GM18508 (cell line): ENCODE results near the gene SHB.

ENCODE experiments used
- ATAC-seq: cut with Tn5 transposase; IDR thresholded peaks from one replicate; pipeline ENCODE4 v1.9.1; 2021; ENCODE audit warnings: moderate number of reproducible peaks; ENCODE audit not compliant: insufficient read depth, unreplicated experiment

SHB gene

DNA sequence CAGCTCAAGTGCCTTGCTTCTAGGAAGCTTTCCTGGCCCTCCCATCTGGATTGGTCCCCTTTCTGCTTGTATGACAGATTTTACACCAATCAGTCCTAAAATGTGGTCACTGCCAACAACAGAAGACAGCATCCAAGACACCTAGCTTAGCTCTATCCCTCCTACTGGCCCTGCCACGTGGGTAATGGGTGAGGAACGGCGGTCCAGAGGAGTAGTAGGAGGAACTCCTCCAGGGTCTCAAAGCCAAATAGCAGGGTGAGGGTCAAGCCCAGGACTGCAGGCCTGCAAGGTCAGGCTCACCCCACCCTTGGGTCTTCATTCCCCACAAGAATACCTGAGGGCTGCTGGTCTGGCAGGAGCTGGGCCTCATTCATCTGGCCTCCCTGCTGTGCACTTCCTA is 108.4 kb downstream of the SHB start:
- no peak for ATAC-seq

DNA sequence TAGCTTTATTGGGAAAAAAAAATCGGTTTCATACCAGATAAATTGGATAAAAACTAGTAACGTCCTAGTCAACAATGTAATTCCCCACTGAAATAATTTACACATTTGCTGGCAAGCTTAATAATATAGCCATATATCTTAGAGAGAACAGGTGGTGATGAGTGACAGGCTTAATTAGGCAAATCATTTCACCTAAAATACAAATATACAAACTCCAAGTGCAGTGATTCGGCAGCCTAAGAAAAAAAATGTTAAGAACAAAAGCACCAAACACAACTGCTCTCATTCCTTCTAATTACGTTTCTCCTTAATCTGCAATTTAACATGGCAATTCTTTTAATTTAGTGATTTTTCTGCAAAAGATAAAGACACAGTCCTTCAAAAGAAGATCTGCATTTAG is 109.1 kb downstream of the SHB start:
- ATAC-seq = no peak

DNA sequence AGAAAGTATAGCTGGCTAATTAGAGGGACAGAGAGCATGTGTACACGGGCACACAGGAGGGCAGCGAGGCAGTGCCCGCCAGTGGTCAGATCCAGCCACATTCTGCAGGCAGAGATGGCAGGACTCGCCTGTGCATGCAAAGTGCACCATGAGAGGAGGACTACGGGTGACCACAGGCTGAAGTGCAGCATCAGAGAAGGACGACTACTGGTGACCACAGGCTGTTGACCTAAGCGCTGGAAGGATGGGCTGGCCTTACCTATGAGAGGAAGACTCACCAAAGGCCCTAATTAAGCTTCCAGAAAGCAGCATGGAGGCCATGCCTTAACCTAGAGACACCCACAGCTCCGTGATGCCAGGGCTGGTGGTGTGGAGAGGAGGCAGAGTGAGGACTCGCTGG is 110.9 kb downstream of the SHB start:
- ATAC-seq = no peak

DNA sequence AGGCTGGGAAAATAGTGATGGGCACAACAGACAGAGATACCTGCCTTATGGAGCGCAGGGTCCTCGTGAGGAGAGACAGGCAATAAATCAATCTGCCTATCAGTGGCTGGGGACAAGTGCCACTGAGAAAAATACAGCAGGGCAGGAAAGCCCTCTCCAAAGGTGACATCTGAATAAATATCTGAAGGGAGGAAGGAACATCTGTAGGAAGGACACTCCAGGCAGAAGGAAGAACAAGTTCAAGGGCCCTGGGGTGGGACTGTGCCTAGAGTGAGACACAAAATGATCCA is 111.4 kb downstream of the SHB start:
- ATAC-seq = no peak

DNA sequence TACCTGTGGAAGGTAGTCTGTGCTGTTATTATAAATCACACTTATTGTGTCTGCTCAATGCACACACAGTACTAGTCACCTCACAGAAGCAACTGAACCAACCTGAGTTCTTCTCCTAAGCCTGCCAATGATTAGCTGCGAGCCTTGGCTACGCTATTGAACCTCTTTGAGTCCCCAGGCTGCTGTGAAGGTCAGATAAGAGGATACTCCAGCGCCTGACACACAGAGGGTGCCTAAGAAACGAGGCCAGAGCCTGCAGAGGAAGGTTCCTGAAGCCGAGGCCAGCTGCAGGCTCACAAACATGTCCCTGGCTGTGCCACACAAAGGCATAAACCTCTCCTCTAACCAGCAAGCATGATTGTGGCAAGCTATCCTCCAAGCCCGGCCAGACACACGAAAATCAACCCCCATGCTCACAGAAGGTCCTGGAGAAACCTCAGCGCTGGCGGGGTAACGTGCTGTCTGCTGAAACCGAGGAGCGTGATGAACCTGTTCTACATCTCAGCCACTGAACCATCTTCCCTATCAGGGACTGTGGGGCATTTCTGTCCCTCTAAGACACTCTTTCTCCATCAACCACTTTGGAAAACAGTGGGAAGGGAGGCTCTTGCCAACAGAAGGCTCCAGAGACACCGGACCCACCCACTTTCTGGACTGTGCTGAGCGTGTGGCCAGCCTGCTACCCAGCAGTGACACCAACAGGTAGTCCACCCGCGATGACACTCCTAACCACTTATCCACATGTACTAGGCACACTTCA is 111.9 kb downstream of the SHB start:
- no peak for ATAC-seq

DNA sequence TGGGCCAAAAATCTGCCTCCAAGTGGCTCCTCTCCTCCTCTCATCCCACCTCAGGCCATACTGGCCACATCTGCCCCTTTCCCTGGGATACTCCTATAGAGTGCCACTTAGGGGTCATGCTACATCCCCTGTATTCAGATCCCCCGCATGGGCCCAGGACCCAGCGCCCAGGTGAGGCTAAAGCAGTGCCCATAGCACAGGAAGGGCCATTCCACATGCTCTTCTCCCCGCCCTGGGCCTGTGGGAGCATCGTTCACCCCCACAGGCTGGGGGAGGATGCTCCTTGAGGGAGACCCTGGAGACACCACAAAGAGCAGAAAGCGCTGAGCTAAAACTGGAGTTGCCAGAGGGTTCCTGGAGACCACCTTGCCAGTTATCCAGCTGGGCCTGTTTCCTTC is 112.6 kb downstream of the SHB start:
- no peak for ATAC-seq

DNA sequence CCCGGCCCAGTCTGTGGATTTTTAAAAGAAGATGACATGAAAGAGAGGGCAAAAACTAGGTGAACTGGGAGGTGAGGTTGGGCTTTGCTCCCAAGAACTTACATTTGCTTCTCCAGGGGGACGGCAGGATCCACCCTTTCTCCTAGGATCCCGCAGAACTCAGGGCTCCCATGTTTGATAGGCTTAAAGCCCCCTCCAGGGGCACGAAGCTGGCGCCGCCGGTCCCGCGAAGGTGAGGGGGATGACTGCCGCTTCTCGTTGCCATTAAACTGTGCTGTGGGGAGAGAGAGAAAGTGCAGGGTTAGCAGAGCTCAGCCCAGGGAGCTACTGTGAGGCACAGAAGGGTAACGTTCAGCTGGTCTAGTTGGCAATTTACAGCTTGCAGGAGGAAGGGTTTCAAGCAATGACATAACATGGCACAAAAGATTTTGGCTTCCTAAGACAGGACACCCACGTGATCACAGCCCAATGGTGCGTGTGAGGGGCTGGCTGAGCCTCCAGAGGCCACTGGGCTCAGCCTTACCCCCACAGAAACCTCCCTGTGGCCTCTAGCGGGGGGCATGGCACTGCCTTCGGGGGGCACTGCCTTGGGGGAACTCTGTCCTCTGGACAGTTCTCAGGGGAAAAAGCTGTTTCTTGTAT is 113.1 kb downstream of the SHB start:
- no peak for ATAC-seq

DNA sequence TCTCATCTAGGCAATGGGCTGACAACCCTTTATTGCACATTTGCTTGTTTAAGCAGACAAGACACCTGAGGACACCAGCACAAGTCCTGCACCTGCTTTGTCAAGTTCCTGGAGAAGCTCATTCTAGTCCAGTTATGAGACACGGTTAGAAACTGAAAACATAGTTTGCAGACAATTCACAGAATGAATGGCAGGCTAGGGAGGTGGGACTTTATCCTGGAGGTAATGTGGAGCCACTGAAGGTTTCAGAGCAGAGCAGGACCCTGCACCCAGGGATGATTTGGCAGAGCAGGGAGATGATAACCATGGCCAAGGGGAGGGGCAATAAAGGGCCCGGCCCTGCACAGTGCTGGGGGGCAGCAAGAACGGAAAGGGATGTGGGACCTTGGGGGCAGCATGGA is 114.4 kb downstream of the SHB start:
- no peak for ATAC-seq

DNA sequence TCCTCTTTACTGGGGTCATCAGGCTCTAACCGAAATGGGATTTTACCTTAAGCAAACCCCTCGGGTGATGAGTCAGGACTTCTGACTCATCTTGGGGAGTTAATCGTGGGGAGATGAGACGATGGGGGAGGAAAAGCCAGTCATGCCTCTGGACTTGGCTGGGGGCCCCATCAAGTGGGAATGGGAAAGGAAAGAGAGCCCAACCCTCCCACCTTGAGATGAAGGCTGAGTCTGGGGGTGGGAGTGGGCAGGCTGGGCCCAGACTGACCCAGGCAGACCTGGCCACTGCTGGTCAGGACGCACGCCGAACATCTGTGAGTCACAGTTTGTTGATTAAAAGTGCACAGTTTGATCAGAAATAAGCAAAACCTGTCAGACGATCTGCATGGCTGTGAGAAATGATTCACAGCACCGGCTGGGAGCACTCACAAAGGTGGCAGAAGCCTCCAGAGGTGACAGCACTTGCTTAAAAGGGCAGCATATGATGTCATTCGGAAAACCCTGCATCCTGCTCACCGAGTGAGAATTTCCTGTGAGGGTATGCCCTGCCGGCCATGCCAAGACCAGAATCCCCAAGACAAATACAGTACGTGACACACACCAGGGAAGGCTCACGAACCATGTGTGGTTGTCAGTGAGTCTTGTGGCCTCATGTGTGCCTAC is 115.1 kb downstream of the SHB start:
- ATAC-seq = peak; percentile 70

DNA sequence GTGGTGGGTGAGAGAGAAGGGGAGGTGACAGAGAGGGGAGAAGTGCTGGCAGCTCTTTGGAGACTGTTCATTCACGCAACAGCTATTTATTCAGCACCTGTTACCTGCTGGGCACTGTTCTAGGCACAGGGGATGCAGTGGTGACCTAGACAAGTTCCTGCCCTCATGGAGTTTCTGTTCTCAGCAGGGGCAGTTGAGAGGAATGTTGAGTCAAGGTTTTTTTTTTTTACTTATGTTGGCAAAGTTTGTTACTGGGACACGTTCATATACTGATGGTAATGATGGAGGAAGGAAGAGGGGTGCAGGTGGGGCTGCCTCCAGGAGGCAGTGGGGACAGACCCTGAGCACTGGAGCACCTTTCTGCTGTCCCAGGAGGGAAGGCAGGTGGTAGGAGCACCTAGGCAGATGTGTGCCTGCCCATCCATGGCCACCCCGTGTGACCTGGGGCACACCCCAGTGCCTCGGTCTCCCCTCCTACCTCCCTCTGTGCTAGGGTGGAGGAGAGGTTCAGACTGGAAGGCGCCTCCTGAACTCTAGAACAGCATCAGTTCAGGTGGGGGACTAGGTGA is 115.7 kb downstream of the SHB start:
- ATAC-seq = no peak

DNA sequence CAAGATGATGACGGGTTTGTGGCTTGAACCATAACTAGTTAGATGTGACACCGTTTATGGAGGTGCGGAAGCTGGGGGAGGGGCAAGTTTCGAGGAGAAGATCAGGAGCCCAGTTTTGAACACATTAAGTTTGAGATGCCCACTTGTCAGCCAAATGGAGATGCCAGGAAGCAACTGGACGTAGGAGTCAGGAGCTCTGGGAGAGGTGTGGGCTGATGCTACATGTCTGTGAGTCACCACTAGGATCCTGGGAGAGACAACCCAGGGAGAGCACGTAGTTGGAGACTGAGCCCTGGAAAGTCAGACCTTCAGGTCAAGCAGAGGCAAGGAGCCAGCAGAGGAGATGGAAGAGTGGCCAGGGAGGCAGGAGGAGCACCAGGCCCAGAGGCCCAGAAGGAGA is 116.3 kb downstream of the SHB start:
- no peak for ATAC-seq

DNA sequence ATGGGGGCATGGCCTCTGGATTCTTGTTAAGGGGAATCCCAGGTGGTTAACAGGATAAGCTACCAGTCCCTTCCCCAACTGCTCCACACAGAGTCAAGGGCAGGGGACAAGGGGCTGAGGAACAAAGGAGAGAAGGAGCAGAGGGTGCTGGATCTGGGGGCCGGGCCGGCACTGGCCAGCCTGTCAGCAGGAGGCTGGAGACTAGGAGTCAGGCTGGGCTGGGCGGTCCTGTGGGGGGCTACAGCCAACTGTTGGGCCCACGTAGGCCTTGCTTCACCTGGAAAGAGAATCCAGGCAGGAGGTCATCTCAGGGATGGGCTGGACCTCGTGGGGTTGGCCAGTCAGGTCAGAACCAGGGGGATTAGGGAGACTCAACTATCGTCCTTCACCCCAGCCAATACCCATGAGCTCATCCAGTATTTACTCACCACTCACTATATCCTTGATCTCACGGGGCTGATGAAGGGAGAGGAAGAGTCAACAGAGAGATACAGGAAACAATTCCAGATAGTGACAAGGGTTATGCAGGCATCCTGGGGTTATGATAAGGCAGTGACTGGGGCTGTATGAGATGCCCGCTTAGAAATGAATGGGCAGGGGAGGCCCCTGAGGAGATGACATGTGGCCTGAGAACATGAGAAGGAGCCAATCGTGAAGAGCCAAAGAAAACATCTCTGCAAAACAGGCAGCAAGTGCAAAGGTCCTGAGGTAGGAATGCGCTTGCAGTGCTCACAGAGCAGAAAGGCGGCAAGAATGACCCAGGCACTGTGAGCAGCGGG is 117.2 kb downstream of the SHB start:
- no peak for ATAC-seq

DNA sequence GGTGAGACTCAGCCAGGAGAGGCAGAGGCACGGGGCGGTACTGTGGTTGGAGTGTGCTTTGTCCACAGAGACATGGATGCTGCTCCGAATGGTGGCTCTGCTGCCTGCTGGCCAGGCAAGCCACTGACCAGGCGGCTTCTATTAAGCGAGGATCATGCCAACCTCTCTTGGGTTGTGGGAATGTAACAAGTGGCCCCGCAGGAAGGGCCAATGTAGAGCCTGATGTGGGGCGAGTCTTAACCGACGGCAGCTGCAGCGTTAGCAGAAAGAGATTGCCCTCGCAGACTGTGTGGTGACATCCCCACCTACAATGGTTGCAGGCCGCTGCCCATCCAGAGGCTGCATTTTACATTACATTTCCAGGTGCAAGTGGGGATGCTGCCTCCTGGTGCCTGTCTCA is 118.5 kb downstream of the SHB start:
- ATAC-seq = no peak

DNA sequence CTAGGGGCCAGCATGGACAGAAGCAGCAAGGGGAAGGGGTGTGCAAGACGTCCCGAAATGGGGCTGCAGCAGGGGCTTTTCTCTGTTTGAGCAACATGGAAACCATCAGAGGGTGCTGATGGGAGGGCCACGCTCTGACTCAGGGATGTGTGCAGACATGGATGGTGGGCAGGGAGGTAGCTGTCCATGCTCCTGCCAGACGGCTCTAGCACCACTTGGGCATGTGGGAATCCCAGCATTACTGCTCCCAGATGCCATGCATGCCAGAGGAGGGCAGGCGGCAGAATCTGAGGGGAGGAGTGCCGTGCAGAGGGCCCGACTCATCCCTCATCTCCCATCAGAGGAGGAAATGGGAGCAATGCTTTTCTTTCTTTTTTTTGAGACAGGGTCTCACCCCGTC is 119.5 kb downstream of the SHB start:
- ATAC-seq = no peak

DNA sequence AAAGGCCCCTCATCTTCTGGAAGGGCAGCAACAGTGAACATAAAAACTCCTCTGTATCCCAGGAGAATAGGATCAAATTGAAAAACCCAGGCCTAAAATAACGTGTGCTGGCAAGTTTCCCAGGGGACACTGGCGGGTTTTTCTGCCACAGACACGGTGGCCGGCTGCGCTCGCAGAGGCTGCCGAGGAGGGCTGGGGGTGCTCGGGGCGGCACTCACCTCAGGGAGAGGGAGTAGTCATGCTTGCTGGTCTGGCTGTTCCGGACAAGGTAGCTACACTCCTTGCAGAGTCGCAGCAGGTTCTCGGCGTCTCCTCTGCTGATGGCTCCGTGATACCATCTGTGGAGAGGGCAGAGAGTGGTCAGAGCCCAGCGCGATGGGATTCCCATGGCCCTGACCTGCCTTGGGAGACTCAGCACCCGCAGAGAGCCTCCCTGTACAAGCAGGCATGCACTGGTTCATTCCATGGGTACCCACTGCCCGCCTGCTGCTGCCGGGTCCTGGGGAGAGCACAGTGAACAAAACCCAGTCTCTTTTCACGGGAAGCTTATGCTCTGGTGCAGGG is 120.5 kb downstream of the SHB start:
- no peak for ATAC-seq

DNA sequence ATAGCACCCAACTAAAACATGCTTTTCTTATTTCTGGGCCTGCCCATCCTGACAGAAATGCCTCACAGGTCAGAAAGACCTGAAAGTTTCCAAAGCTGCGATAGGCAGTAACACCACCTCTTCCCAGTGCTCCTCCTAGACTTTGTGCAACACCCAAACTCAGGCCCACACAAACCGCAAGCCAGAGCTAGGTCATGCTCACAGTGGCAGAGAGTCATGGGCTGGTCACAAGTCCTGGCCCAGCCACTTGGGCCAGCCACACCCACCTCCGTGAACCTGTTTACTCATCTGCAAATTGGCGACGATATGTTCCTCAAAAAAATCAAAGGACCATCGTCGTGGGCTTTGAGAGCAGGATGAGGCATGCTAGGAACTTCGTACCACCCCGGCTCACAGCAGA is 121.0 kb downstream of the SHB start:
- ATAC-seq = no peak

DNA sequence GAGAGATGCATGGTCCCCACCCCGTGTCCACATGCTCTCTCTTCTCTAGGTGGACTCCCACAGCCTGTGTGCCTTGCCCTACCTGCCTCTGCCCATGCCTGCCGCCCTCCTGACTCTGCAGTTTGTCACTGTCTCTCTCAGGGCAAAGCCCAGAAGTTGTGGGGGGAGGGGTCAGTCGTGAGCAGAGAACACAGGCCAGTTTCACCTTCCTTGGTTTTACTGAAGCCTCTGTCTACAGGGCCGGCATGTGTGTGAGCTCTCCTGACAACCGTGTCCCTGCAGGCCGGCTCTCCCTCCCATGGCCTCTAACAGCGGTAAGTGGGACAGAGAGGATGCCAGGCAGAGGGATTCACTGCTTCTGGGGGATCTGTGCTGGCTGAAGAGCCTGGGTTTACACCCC is 121.6 kb downstream of the SHB start:
- ATAC-seq = no peak

DNA sequence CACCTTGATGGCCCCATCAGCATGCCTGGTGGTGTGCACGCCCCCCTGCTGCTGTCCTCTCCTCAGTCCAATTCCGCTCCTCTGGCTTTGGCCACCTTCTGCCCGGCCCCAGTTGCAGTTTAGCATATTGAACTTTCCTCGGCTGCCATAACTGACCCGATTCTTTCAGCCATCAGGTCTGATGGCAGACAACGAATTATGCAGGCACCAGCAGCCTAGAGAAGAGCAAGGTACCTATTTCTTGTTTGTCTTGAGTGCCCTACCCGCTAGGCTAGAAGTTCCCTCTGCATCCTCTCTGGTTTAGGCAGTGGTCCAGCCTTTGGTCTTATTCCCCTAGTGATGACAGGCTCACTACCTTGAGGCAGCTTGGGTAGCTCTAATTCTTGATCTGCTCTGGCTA is 122.1 kb downstream of the SHB start:
- no peak for ATAC-seq

DNA sequence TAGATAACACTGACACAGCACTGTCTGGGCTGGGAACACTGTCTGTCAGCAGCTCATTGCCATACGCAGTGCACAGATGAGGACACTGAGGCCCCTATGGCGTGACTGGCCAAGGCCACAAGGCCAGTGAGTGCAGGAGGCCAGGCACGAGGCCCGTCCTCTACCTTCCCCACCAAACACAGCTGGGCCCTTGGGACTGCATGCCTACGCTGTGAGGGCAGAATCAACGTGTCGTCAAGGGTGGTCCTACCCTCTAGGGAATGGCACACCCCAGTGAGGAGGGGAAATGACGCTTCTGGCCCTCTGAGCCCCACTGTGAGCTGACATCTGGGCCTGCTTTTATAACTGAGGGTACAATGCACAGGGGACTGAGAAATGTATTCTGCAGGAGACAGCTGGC is 123.0 kb downstream of the SHB start:
- ATAC-seq = no peak

DNA sequence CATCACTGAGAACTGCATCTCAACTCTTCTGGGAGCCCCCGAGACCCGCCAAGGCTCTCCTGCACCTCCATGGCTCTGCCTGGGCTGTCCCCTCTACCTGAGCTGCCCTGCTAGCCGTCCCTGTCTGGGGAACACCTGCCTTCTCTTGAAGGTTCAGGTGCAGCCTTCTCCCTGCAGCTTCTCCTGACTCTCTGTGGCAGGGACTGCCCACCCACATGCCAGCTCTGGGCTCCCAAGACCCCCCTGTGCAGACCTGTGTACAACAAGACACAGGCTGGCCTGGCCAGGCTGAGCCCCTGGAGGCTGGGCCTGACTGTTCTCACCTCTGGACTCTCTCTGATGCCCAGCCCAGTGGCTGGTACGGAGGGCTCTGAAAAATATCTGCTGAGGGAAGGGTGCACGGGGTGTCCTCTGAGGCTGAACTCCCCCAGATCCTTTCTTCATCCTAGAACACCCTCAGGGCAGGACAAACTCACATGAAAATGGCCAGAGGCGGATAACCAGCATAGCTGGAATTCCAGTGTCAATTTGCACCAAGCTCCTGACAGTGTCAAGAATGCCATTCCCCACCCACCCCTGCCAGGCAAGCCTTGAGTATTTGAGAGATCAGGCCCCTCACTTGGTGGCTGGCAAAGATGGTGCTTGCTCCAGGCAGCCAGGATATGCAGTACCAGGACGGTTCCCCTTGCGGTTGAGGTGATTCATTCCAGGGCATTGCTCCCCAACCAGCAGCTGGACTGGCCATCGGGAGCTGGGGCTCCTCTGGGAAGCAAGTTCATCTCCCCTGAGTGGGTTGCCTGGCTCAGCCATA is 124.2 kb downstream of the SHB start:
- ATAC-seq = no peak
